NCI-H2227 (cell line): ENCODE data around the gene MCF2L2.
"Not testable (repeated sequence)": the region's sequence is repeated elsewhere in the genome, so short reads cannot be mapped to it uniquely, and the experiment has no call there.

Experiments
- DNase-seq: peaks from one replicate; lab custom pipeline; 2025; ENCODE audit not compliant: unreplicated experiment; lab: John Stamatoyannopoulos, UW

The MCF2L2 gene

GRCh38 chr3:183180110-183180783, 248.2 kb downstream of the MCF2L2 start:
- DNase-seq, result peak; percentile 26

- DNase-seq, result not testable (repeated sequence)
Measured at GRCh38 chr3:183179550-183179908, 248.9 kb downstream of the MCF2L2 start.

GRCh38 chr3:183178833-183179549, 249.4 kb downstream of the MCF2L2 start:
- peak; percentile 52 for DNase-seq

- DNase-seq, result no peak
Measured at GRCh38 chr3:183178512-183178832, 249.9 kb downstream of the MCF2L2 start.

GRCh38 chr3:183172051-183172639, 256.3 kb downstream of the MCF2L2 start:
- DNase-seq, result no peak

GRCh38 chr3:183167975-183168374, 260.4 kb downstream of the MCF2L2 start:
- not testable (repeated sequence) for DNase-seq

GRCh38 chr3:183163563-183163962, 264.9 kb downstream of the MCF2L2 start:
- DNase-seq, result no peak

- DNase-seq, result no peak
Measured at GRCh38 chr3:183161552-183162336, 266.7 kb downstream of the MCF2L2 start.

- DNase-seq, result no peak
Measured at GRCh38 chr3:183160616-183161015, 267.8 kb downstream of the MCF2L2 start.

GRCh38 chr3:183159333-183159732, 269.1 kb downstream of the MCF2L2 start:
- DNase-seq, result no peak

- DNase-seq, result no peak
Measured at GRCh38 chr3:183158551-183159006, 269.8 kb downstream of the MCF2L2 start.

GRCh38 chr3:183158113-183158512, 270.3 kb downstream of the MCF2L2 start:
- DNase-seq, result no peak

- DNase-seq, result no peak
Measured at GRCh38 chr3:183156266-183156665, 272.2 kb downstream of the MCF2L2 start.

GRCh38 chr3:183155499-183155898, 272.9 kb downstream of the MCF2L2 start:
- DNase-seq, result no peak

GRCh38 chr3:183153210-183153950, 275.0 kb downstream of the MCF2L2 start:
- DNase-seq, result no peak

- no peak for DNase-seq
Measured at GRCh38 chr3:183151821-183152351, 276.5 kb downstream of the MCF2L2 start.

GRCh38 chr3:183151086-183151485, 277.3 kb downstream of the MCF2L2 start:
- DNase-seq, result no peak

- DNase-seq, result no peak
Measured at GRCh38 chr3:183149915-183150750, 278.3 kb downstream of the MCF2L2 start.

- DNase-seq, result no peak
Measured at GRCh38 chr3:183148056-183148455, 280.4 kb downstream of the MCF2L2 start.

- no peak for DNase-seq
Measured at GRCh38 chr3:183144363-183144762, 284.1 kb downstream of the MCF2L2 start.
